Right lobe of liver (tissue), 6 donors: ENCODE results near the gene CTNND2. TPM values are rescaled to one million over a fixed set of nuclear protein-coding genes. Genes with fewer than 3 reads are reported as not detected.

Experiments
- ATAC-seq, 4 donors: fragments of 200-7000 bp; cut with Tn5 transposase; one replicate each; pipeline ENCODE4 v1.9.1; 2020; ENCODE audit warnings: mild to moderate bottlenecking in 4 of 4, moderate library complexity in 4 of 4
- DNase-seq, 3 donors: peaks; one replicate each; pipeline ENCODE4 v3.0.0-alpha.2; 2020
- H3K27ac ChIP-seq, 3 donors: fragments of 200-600 bp; one replicate each; pipeline ENCODE4 v1.8.0; 2022
- H3K27me3 ChIP-seq, 2 donors: fragments of 200-600 bp; one replicate each; pipeline ENCODE4 v1.8.0; 2022
- H3K36me3 ChIP-seq, 4 donors: fragments of 200-600 bp; sonication (generic) in 1 of 4; one replicate each; pipeline versions ENCODE4 v1.5.1 to v1.8.0; 2017 to 2022; ENCODE audit warnings: control low read depth in 1 of 4
- H3K4me1 ChIP-seq, 4 donors: fragments of 200-600 bp; sonication (generic) in 1 of 4; one replicate each; pipeline versions ENCODE4 v1.5.1 to v1.8.0; 2017 to 2022; ENCODE audit warnings: control low read depth in 1 of 4
- H3K4me3 ChIP-seq, 3 donors: fragments of 200-600 bp; one replicate each; pipeline ENCODE4 v1.8.0; 2022
- H3K9me3 ChIP-seq, 4 donors: fragments of 200-600 bp; sonication (generic) in 1 of 4; one replicate each; pipeline versions ENCODE4 v1.5.1 to v1.8.0; 2017 to 2022; ENCODE audit warnings: control low read depth in 1 of 4
- POLR2A ChIP-seq: fragments of 450-650 bp; IDR thresholded peaks from one replicate; pipeline ENCODE4 v1.6.1; 2017; ENCODE audit warnings: antibody characterized with exemption, mild to moderate bottlenecking
- WGBS: methylation state at CpG from one replicate; pipeline ENCODE4 v1.1.6; 2018; ENCODE audit warnings: low coverage, low lambda C conversion rate; ENCODE audit not compliant: insufficient coverage; ENCODE audit errors: missing lambda C conversion rate; 5-methylcytosine and 5-hydroxymethylcytosine counted together
- intact Hi-C, 2 donors: fragments of 100-400 bp; cut with DNase I; formaldehyde crosslinking; loops; one replicate each; pipeline versions ENCODE4 v1.11.2 to v1.14.1; 2022
- total RNA-seq, 6 experiments: library from RNA; depleted of rRNA in 2 of 6; stranded (reverse); fragments of >200 nt in 2 of 6; fragmentation: NEBNext Ultra II Directional in 3 of 6; extraction: Animal tissue kit (Norgen Biotek cat#: 25700) in 3 of 6; gene quantifications; one replicate each; pipeline versions ENCODE4 v1.1.0 to v1.2.4, GENCODE V29; 2016 to 2023
- TF ChIP-seq, protein P1 (sequence below), 4 donors: fragments of 200-600 bp in 3 of 4; fragments of 450-650 bp in 1 of 4; IDR thresholded peaks; one replicate each; pipeline versions ENCODE4 v1.5.1 to v1.8.0; 2016 to 2022; ENCODE audit warnings: antibody characterized with exemption in 4 of 4, mild to moderate bottlenecking in 2 of 4
- donor health status: DM: no; HTN: yes; CAD: no.
- donor health status: DM: no; HTN: no; CAD: no.
- donor health status: DM: no; HTN: no; CAD: no.
- donor health status: DM: no; HTN: yes; CAD: no.
- donor health status: DM: no; HTN: yes; CAD: no.

Gene CTNND2
- total RNA-seq, 6 experiments from 2014 or later, result 0.06 to 1.5 (median 1.1) TPM

DNA sequence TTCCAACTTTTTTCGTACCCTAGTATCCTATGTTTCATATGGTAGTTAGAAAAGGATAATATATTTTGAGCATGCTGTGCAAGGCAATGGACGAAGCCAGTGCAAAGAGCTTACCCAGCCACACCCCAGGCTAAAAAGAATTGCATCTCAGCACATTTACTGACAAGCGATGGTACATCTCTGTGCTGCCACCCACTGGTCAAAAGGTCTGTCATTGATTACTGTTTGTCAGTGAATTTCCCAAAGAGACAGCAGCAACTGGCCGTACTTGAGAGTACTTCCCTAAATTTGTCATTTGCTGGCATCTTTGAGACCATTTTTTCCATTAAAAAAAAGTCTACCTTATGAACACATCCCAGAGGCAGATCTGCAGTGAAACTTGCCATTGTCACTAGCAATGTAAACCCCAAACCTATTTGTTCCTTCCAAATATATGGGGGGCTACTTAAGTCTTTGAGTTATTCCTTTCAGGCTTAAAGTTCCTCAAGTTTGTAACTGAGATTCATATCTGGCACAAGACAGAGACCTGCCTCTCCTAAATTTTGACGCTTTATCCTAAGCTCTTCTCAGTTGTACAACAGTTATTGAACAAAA is 184.3 kb downstream of the CTNND2 start:
- no peaks in the 10 kb centered on the region for H3K9me3 ChIP-seq
- no peak overlapping the region for H3K4me3 ChIP-seq
- H3K4me1 ChIP-seq, result no peaks in the 10 kb centered on the region
- TF ChIP-seq, protein P1, sequence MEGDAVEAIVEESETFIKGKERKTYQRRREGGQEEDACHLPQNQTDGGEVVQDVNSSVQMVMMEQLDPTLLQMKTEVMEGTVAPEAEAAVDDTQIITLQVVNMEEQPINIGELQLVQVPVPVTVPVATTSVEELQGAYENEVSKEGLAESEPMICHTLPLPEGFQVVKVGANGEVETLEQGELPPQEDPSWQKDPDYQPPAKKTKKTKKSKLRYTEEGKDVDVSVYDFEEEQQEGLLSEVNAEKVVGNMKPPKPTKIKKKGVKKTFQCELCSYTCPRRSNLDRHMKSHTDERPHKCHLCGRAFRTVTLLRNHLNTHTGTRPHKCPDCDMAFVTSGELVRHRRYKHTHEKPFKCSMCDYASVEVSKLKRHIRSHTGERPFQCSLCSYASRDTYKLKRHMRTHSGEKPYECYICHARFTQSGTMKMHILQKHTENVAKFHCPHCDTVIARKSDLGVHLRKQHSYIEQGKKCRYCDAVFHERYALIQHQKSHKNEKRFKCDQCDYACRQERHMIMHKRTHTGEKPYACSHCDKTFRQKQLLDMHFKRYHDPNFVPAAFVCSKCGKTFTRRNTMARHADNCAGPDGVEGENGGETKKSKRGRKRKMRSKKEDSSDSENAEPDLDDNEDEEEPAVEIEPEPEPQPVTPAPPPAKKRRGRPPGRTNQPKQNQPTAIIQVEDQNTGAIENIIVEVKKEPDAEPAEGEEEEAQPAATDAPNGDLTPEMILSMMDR (IDR thresholded peaks at IDR 0.05), result peak; percentile 47 to 62 (median 53)
- TF ChIP-seq POLR2A, result no peak
- WGBS, result 28% methylated on average over 5 of the region's 5 CpGs
- ATAC-seq (peak; percentile 85 to 95 (median 94)), DNase-seq (peak in 2 of 3 donors; percentile 50 to 66)
- intact Hi-C loops, result no loop called here
- H3K36me3 ChIP-seq, result no peaks in the 10 kb centered on the region
- H3K27ac ChIP-seq, result no peak overlapping the region
- no peaks in the 10 kb centered on the region for H3K27me3 ChIP-seq

DNA sequence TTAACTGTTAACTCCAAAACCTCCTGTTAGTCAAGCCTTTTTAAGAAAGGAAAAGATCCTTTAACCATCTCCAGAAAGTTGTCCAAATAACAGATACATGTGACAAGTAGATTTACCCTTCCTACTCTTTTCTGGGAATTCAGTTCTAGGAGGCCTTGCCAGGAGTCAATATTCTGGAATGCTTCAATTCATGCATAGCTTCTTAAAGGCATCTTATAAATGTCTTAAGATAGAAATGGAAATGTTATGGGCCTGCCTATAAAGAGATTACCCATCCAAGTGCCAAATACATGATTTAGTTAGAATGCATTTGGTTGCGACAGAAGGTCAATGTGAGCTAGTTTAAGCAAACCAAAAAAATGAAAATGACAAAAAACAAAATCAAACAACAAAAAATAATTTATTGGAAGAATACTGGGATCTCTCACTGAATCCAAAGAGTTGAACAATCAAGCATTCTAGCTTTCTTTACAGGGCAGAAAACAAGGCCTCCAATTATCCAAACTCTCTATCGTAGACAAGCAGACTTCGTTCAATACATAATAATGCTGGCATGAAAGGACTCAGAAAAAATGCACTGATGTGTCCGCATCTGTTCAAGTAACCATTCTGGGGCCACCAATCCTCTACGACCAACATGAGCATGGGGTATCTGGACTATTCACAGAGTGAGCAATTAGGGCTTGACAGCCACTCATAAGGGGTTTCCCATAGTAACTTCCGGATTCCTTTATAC is 188.6 kb downstream of the CTNND2 start:
- no peaks in the 10 kb centered on the region for H3K9me3 ChIP-seq
- DNase-seq (no peak), ATAC-seq (no peak)
- intact Hi-C loops, result no loop called here
- H3K4me1 ChIP-seq, result no peaks in the 10 kb centered on the region
- H3K27me3 ChIP-seq, result no peaks in the 10 kb centered on the region
- TF ChIP-seq POLR2A, result no peak
- TF ChIP-seq, protein P1 (IDR thresholded peaks at IDR 0.05), result no peak
- no peak overlapping the region for H3K4me3 ChIP-seq
- H3K36me3 ChIP-seq, result no peaks in the 10 kb centered on the region
- WGBS, result 75% methylated on average over 6 of the region's 6 CpGs
- no peak overlapping the region for H3K27ac ChIP-seq

DNA sequence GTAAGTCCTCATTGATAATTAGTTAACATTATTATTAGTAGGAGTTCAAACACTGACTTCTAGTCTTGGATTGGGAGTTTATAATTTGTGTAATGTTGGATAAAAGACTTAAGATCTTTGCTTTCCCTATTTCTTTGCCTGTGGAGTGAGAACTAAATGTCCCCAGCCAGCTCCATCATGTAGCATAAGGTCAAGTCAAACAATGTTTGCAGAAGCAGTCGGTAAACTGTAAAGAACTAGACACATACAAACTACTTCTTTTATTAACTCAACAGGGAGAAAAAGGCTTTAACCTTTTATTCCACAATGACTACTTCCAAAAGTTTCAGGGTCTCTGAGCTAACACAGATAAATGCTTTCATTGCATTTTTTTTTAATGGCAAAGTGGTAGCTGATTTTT is 192.3 kb downstream of the CTNND2 start:
- TF ChIP-seq POLR2A, result no peak
- TF ChIP-seq, protein P1 (IDR thresholded peaks at IDR 0.05), result no peak
- intact Hi-C loops, result no loop called here
- Histone ChIP-seq H3K4me1 (no peaks in the 10 kb centered on the region), H3K4me3 (no peak overlapping the region), H3K9me3 (no peaks in the 10 kb centered on the region), H3K27ac (no peak overlapping the region), H3K36me3 (no peaks in the 10 kb centered on the region), H3K27me3 (no peaks in the 10 kb centered on the region)
- no peak for DNase-seq
- no peak for ATAC-seq
- 24% methylated on average over 1 of the region's 1 CpG for WGBS

DNA sequence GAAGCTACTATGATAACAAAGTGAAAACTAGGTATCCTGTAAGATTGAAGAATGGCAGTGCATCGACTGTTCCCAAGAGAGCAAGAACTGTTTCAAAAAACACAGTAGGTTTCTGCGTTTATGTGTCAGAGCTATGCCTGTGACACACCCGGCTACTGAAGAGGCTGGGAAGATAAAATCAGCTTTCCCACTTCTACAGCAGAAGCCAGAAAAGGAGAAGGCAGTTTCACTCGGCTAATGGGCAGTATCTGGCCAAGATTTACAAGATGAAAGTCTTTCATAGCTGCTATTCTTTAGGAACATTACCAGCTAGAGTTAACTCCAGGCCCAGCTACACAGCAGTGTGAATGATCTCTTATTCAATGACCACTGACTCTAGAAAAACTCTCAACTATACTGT is 195.2 kb downstream of the CTNND2 start:
- no peaks in the 10 kb centered on the region for H3K4me1 ChIP-seq
- H3K4me3 ChIP-seq, result no peak overlapping the region
- intact Hi-C loops, result no loop called here
- DNase-seq (no peak), ATAC-seq (no peak)
- H3K27me3 ChIP-seq, result no peaks in the 10 kb centered on the region
- H3K27ac ChIP-seq, result no peak overlapping the region
- no peaks in the 10 kb centered on the region for H3K36me3 ChIP-seq
- H3K9me3 ChIP-seq, result no peaks in the 10 kb centered on the region
- no peak for TF ChIP-seq POLR2A
- TF ChIP-seq, protein P1 (IDR thresholded peaks at IDR 0.05), result no peak
- 69% methylated on average over 3 of the region's 4 CpGs for WGBS
